DOHH2 (cell line): Measurements from ENCODE around the gene GPR61.

ENCODE experiments used
- H3F3A ChIP-seq: fragments of 200-600 bp; sonication (generic), shearing (Covaris generic); 2 replicates; pipeline ENCODE4 v1.6.0; 2016; ENCODE audit warnings: antibody characterized with exemption, mild to moderate bottlenecking; ENCODE audit not compliant: control insufficient read depth, insufficient read depth
- H3K27ac ChIP-seq: fragments of 200-600 bp; sonication (generic); 2 replicates; pipeline ENCODE4 v1.5.1; 2014; ENCODE audit warnings: low read depth, mild to moderate bottlenecking, low read length, moderate library complexity
- H3K27me3 ChIP-seq: fragments of 200-600 bp; sonication (generic); 2 replicates; pipeline ENCODE4 v1.6.1; 2014; ENCODE audit warnings: mild to moderate bottlenecking, low read length, mixed read lengths; ENCODE audit not compliant: control insufficient read depth
- H3K36me3 ChIP-seq: fragments of 200-600 bp; sonication (generic); 2 replicates; pipeline ENCODE4 v1.6.1; 2014; ENCODE audit warnings: mild to moderate bottlenecking, low read length, moderate library complexity, mixed read lengths; ENCODE audit not compliant: control insufficient read depth
- H3K4me1 ChIP-seq: fragments of 200-600 bp; sonication (generic); 2 replicates; pipeline ENCODE4 v1.6.1; 2014; ENCODE audit warnings: mild to moderate bottlenecking, low read length, mixed read lengths; ENCODE audit not compliant: control insufficient read depth
- H3K4me2 ChIP-seq: fragments of 200-600 bp; sonication (generic); 2 replicates; pipeline ENCODE4 v1.6.0; 2014; ENCODE audit warnings: mild to moderate bottlenecking, low read length, moderate library complexity
- H3K4me3 ChIP-seq: fragments of 200-600 bp; sonication (generic); 2 replicates; pipeline ENCODE4 v1.5.1; 2014; ENCODE audit warnings: mild to moderate bottlenecking, low read length, mixed read lengths
- H3K79me2 ChIP-seq: fragments of 200-600 bp; sonication (generic); 2 replicates; pipeline ENCODE4 v1.6.1; 2014; ENCODE audit warnings: mild to moderate bottlenecking, low read length, mixed read lengths; ENCODE audit not compliant: control insufficient read depth
- H3K9me2 ChIP-seq: fragments of 200-600 bp; sonication (generic); replicated peaks from 2 replicates; pipeline ENCODE4 v1.6.1; 2014; ENCODE audit warnings: mild to moderate bottlenecking, low read length, mixed read lengths; ENCODE audit not compliant: control insufficient read depth
- H3K9me3 ChIP-seq: fragments of 200-600 bp; sonication (generic); 2 replicates; pipeline ENCODE4 v1.6.1; 2014; ENCODE audit warnings: antibody characterized with exemption, low read length, mixed read lengths; ENCODE audit not compliant: control insufficient read depth, insufficient read depth
- H4K20me1 ChIP-seq: fragments of 200-600 bp; sonication (generic); 2 replicates; pipeline ENCODE4 v1.6.0; 2014; ENCODE audit warnings: low read depth, mild to moderate bottlenecking, antibody characterized with exemption, low read length, moderate library complexity; ENCODE audit not compliant: control insufficient read depth, insufficient read depth
- EZH2phosphoT487 ChIP-seq: fragments of 200-600 bp; sonication (generic); IDR thresholded peaks from 2 replicates; pipeline ENCODE4 v1.6.1; 2017; ENCODE audit warnings: borderline replicate concordance, mild to moderate bottlenecking, antibody characterized with exemption, low read length, moderate library complexity, mixed read lengths
- TF ChIP-seq, protein P1 (sequence below): fragments of 200-600 bp; sonication (generic); IDR thresholded peaks from one replicate; pipeline ENCODE4 v1.5.1; 2014; ENCODE audit warnings: antibody characterized with exemption, mild to moderate bottlenecking, low read depth, low read length; ENCODE audit not compliant: poor library complexity, severe bottlenecking

The GPR61 gene

GRCh38 chr1:109569323-109569722, 29.7 kb downstream of the GPR61 start:
- Histone ChIP-seq H3K27me3 (no peaks in the 10 kb centered on the region), H3K4me2 (0 out of 2 replicates have a peak overlapping the region, but pooled peaks have one; percentile 32), H3K4me1 (peaks cover 25% of the 10 kb centered on the region)

GRCh38 chr1:109570414-109570813, 30.7 kb downstream of the GPR61 start:
- H3K27ac ChIP-seq = no peak overlapping the region
- peaks cover 6% of the 10 kb centered on the region; the same call in 1 of the 2 replicates for H4K20me1 ChIP-seq
- peaks cover 25% of the 10 kb centered on the region for H3K4me1 ChIP-seq
- no peaks in the 10 kb centered on the region for H3K9me2 ChIP-seq
- peaks cover 4% of the 10 kb centered on the region; the same call in 1 of the 2 replicates for H3K36me3 ChIP-seq
- H3K4me2 ChIP-seq = no peak overlapping the region
- H3K27me3 ChIP-seq = no peaks in the 10 kb centered on the region
- H3K4me3 ChIP-seq = no peak overlapping the region
- H3F3A ChIP-seq = no peaks in the 10 kb centered on the region; the same call in 1 of the 2 replicates
- peaks cover 75% of the 10 kb centered on the region for H3K79me2 ChIP-seq
- TF ChIP-seq, protein P1, sequence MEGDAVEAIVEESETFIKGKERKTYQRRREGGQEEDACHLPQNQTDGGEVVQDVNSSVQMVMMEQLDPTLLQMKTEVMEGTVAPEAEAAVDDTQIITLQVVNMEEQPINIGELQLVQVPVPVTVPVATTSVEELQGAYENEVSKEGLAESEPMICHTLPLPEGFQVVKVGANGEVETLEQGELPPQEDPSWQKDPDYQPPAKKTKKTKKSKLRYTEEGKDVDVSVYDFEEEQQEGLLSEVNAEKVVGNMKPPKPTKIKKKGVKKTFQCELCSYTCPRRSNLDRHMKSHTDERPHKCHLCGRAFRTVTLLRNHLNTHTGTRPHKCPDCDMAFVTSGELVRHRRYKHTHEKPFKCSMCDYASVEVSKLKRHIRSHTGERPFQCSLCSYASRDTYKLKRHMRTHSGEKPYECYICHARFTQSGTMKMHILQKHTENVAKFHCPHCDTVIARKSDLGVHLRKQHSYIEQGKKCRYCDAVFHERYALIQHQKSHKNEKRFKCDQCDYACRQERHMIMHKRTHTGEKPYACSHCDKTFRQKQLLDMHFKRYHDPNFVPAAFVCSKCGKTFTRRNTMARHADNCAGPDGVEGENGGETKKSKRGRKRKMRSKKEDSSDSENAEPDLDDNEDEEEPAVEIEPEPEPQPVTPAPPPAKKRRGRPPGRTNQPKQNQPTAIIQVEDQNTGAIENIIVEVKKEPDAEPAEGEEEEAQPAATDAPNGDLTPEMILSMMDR = no peak
- no peak for TF ChIP-seq EZH2phosphoT487
- H3K9me3 ChIP-seq = no peaks in the 10 kb centered on the region

More at GRCh38 chr1:109569323-109569722, 29.7 kb downstream of the GPR61 start:
- H3K36me3 ChIP-seq = peaks cover under 1% of the 10 kb centered on the region; the same call in 1 of the 2 replicates
- H3K27ac ChIP-seq = no peak overlapping the region
- peaks cover 10% of the 10 kb centered on the region; the same call in 1 of the 2 replicates for H4K20me1 ChIP-seq
- peaks cover 86% of the 10 kb centered on the region for H3K79me2 ChIP-seq
- H3F3A ChIP-seq = no peaks in the 10 kb centered on the region; the same call in 1 of the 2 replicates
- no peaks in the 10 kb centered on the region for H3K9me2 ChIP-seq
- H3K4me3 ChIP-seq = no peak overlapping the region
- TF ChIP-seq, protein P1 = no peak
- TF ChIP-seq EZH2phosphoT487 = no peak
- H3K9me3 ChIP-seq = no peaks in the 10 kb centered on the region

DNA sequence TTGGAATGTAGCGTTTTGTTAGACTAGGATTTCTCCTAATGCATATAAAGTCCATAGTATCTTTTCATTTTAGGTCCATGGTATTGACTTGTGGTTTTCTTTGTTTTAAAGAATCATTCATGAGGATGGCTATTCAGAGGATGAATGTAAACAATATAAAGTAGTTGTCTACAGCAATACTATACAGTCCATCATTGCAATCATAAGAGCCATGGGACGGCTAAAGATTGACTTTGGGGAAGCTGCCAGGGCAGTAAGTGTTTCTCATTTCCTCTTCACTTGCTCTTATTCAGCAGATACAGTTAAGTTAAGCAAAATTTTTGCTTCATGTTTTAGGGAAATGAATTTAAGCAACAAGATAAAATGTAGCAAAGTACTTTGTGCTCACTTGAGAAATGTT, 34.1 kb downstream of the GPR61 start:
- no peak overlapping the region for H3K4me3 ChIP-seq
- H3K4me2 ChIP-seq = no peak overlapping the region
- no peaks in the 10 kb centered on the region for H3K27me3 ChIP-seq
- peaks cover 7% of the 10 kb centered on the region for H3K36me3 ChIP-seq
- no peaks in the 10 kb centered on the region for H3K9me2 ChIP-seq
- no peak overlapping the region for H3K27ac ChIP-seq
- no peaks in the 10 kb centered on the region for H3K9me3 ChIP-seq
- no peak for TF ChIP-seq EZH2phosphoT487
- TF ChIP-seq, protein P1 = no peak
- H3F3A ChIP-seq = no peaks in the 10 kb centered on the region; the same call in 1 of the 2 replicates
- H3K4me1 ChIP-seq = peaks cover 5% of the 10 kb centered on the region
- peaks cover 3% of the 10 kb centered on the region; the same call in 1 of the 2 replicates for H4K20me1 ChIP-seq
- peaks cover 41% of the 10 kb centered on the region for H3K79me2 ChIP-seq
